ENCODE measurements around the gene AACS.

- TF ChIP-seq CTCF (conservative IDR thresholded peaks at IDR 0.05) (no peak), EZH2 (IDR thresholded peaks at IDR 0.05; ENCODE audit: low read depth) (no peak)
Observed at GRCh38 chr12:125189015-125189414, 123.8 kb downstream of the AACS start.
